LNCaP clone FGC (cell line): ENCODE data around the gene SERINC2.

ENCODE experiments used
- DNase-seq: peaks from one replicate; pipeline ENCODE4 v3.0.0-alpha.2; 2011; ENCODE audit warnings: low read depth
- H3K4me3 ChIP-seq: 2 replicates; pipeline ENCODE4 v1.5.1; 2011; ENCODE audit warnings: mild to moderate bottlenecking, low read depth, low read length, control low read depth
- TF ChIP-seq, protein P1 (sequence below): IDR thresholded peaks from 2 replicates; pipeline ENCODE4 v1.5.1; 2012; ENCODE audit warnings: mild to moderate bottlenecking; ENCODE audit not compliant: control insufficient read depth, insufficient read depth; ENCODE audit errors: extremely low read depth

Gene SERINC2

DNA sequence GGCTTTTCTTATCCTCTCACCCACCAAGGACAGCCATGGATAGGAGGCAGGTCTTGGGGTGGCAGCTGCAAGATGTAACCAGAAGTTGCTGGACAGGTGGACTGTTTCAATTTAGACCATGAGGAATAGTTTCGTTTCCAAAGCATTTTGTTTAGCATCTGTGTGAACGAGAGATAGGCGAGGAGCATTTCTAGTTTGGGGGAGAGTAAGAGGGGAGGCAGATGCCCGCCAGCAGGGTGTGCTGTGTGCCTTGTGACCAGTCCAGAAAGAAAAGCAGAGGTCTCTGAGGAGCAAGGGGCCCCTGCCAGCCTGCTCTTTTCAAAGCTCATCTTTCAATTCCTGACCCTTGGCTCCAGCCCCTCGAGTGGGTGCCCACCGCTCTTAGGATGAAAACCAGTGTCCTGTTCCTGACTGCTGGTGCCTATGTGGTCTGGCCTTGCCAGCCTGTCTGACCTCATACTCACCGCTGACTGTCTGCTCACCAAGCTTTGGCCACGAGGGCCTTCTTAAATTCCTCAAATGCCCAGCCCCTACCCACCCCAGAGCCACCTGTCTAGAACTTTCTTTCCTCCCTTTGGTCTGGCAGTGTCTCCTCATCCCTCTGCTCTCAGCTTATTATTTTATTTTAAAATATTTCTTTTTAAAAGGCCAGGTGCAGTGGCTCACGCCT lies 8.5 kb downstream of the SERINC2 start:
- DNase-seq = no peak
- H3K4me3 ChIP-seq = no peak overlapping the region
- TF ChIP-seq, protein P1, sequence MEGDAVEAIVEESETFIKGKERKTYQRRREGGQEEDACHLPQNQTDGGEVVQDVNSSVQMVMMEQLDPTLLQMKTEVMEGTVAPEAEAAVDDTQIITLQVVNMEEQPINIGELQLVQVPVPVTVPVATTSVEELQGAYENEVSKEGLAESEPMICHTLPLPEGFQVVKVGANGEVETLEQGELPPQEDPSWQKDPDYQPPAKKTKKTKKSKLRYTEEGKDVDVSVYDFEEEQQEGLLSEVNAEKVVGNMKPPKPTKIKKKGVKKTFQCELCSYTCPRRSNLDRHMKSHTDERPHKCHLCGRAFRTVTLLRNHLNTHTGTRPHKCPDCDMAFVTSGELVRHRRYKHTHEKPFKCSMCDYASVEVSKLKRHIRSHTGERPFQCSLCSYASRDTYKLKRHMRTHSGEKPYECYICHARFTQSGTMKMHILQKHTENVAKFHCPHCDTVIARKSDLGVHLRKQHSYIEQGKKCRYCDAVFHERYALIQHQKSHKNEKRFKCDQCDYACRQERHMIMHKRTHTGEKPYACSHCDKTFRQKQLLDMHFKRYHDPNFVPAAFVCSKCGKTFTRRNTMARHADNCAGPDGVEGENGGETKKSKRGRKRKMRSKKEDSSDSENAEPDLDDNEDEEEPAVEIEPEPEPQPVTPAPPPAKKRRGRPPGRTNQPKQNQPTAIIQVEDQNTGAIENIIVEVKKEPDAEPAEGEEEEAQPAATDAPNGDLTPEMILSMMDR = peak; percentile 31

DNA sequence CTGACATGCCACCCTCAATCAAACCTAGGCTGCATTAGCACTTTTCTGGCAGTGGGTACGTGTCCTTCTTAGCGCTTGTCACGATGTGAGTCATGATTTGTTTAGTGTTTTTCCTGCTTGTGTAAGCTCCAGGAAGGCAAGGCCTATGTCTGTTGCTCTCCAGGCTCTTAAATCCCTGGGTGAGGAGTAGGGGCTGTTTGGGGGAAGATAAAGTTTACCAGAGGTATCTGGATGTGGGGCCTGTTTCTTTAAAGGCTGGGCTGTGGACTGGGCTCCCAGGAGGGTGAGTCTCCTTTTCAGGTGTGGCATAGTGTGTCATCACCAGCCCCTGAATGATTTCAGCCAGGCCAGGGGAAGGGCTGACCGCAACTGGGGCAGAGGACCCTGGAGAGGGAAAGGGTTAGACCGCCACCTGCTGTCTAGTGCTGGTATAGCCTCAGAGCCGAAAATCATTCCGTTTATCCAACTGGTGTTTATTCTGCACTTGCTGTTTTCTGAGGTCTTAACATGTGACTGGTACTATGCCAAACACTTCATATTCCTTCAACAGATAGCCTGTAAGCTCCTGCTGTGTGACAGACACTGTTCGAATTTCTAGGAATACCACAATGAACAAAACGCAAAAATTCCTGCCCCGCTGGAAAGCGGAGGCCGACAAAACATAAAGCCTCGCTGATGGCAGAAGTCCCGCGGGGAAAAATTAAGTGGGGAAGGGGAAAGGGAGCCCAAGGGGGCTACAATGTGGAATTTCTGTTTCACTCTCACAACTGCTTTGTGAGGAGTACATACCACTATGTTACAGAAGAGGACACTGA lies 9.7 kb downstream of the SERINC2 start:
- DNase-seq = peak; percentile 32
- no peak overlapping the region for H3K4me3 ChIP-seq
- TF ChIP-seq, protein P1 = peak; percentile 96

DNA sequence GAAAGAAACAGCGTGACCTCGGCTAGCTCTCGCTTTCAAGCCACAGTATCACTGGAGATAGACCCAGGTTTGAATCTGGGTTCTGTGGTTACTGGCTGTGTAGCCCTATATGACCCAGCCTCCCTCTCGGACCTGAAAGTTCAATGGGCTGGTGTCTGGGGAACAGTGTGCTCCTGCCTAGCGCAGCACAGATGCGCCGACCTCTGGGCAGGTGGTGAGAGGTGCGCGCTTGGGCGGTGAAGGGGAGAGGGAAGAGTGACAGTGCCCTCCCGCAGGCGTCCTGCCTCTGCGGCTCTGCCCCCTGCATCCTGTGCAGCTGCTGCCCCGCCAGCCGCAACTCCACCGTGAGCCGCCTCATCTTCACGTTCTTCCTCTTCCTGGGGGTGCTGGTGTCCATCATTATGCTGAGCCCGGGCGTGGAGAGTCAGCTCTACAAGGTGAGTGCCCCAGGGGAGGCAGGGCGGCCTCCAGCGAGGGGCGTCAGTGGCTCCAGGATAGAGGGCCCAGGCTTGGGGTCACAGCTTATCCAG lies 10.5 kb downstream of the SERINC2 start:
- no peak for DNase-seq
- H3K4me3 ChIP-seq = no peak overlapping the region

DNA sequence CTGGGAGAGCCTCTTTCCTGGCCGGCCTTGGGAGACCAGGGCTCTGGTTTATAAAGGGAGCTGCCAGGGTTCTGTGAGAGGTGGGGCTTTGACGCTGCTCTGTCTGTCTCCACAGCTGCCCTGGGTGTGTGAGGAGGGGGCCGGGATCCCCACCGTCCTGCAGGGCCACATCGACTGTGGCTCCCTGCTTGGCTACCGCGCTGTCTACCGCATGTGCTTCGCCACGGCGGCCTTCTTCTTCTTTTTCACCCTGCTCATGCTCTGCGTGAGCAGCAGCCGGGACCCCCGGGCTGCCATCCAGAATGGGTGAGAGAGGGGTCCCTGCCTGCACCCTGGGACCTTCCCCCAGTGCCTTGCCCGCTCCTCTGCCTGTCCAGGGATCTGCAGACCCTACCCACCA lies 11.6 kb downstream of the SERINC2 start:
- no peak for DNase-seq
- TF ChIP-seq, protein P1 = no peak
- no peak overlapping the region for H3K4me3 ChIP-seq

More for the DNA sequence above, 10.5 kb downstream of the SERINC2 start:
- TF ChIP-seq, protein P1 = no peak

DNA sequence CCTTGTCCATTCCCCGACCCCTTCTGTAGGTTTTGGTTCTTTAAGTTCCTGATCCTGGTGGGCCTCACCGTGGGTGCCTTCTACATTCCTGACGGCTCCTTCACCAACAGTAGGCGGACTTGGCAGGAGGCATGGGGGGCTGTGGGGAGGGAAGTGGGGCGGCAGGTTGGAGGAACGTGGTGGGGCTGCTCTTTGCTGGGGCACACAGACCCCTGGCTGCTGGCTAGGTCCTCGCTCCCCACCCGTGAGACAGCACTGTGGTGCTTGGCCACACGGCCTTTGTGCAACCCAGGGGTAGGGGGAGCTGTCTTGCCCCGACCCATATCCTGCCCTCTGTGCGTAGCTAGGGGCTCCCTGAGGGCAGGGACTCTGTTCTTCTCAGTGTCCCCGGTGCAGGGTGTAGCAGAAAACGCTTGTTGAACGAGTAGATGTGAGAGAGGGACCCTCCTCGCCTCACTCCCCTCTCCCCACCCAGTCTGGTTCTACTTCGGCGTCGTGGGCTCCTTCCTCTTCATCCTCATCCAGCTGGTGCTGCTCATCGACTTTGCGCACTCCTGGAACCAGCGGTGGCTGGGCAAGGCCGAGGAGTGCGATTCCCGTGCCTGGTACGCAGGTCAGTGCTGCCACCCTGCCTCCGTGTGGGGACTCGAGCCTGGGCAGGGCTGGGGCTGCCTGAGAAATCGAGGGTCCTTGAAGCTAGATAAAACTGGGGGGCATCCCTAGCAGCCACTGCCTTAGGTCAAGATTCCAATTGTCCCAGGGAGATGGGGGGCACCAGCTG lies 12.5 kb downstream of the SERINC2 start:
- TF ChIP-seq, protein P1 = no peak
- DNase-seq = no peak
- no peak overlapping the region for H3K4me3 ChIP-seq

DNA sequence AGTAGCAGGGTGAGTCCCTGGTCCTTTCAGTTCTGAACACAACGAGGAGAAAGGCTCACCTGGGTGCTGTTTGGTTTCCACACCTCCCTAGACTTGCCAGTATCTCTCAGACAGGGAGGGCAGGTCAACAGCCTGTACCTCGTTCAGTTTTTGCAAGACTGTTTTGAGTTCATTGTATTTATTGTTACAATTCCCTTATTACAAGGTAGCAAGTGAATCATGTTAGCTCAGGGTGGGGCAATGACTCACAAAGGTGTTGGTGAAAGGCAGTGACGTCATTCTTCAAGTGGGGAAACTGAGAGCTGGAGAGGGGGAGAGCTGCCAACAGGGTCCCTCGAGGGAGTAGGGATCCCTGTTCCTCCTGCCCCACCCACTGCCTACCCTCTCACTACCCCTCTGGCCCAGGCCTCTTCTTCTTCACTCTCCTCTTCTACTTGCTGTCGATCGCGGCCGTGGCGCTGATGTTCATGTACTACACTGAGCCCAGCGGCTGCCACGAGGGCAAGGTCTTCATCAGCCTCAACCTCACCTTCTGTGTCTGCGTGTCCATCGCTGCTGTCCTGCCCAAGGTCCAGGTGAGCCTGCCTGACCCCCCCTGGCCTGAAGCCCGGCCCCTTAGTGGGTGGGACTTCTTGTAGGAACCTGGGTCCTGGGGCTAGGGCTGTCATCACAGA lies 13.4 kb downstream of the SERINC2 start:
- TF ChIP-seq, protein P1 = no peak
- DNase-seq = no peak
- no peak overlapping the region for H3K4me3 ChIP-seq
